SK-N-SH treated with all-trans-retinoic acid at 6 μM for 48 hours (cell line): ENCODE data around the gene ACTR2.

ENCODE experiments used
- ATAC-seq: fragments of 200-7000 bp; cut with Tn5 transposase; 3 replicates; pipeline ENCODE4 v1.9.1; 2020; ENCODE audit warnings: mild to moderate bottlenecking, moderate library complexity
- ARNTL ChIP-seq: fragments of 450-650 bp; formaldehyde crosslinking; IDR thresholded peaks from 2 replicates; pipeline ENCODE4 v1.5.0; 2020; ENCODE audit warnings: low read depth, mild to moderate bottlenecking, moderate library complexity, borderline replicate concordance
- ISL1 ChIP-seq: fragments of 250-450 bp; sonication (Bioruptor Pico); IDR thresholded peaks from 2 replicates; pipeline ENCODE4 v2.1.2; 2022; ENCODE audit warnings: mild to moderate bottlenecking, moderate library complexity
- PPARA ChIP-seq: fragments of 250-450 bp; sonication (Bioruptor Pico); IDR thresholded peaks from 2 replicates; pipeline ENCODE4 v1.5.0; 2020; ENCODE audit warnings: mild to moderate bottlenecking, borderline replicate concordance
- SNAI2 ChIP-seq: fragments of 250-450 bp; sonication (Bioruptor Pico); IDR thresholded peaks from 2 replicates; pipeline ENCODE4 v1.5.0; 2020; ENCODE audit warnings: mild to moderate bottlenecking, moderate library complexity
- TCF4 ChIP-seq: fragments of 250-450 bp; sonication (Bioruptor Pico); IDR thresholded peaks from 2 replicates; pipeline ENCODE4 v1.8.0; 2021; ENCODE audit warnings: mild to moderate bottlenecking, moderate library complexity, borderline replicate concordance
- ZC3H10 ChIP-seq: fragments of 250-450 bp; sonication (Bioruptor Pico); IDR thresholded peaks from 2 replicates; pipeline ENCODE4 v1.5.1; 2021; ENCODE audit warnings: mild to moderate bottlenecking, moderate library complexity
- ZFP3 ChIP-seq: fragments of 250-450 bp; sonication (Bioruptor Pico); IDR thresholded peaks from 2 replicates; pipeline ENCODE4 v1.5.0; 2020; ENCODE audit warnings: mild to moderate bottlenecking, moderate library complexity
- ZFP30 ChIP-seq: fragments of 450-650 bp; formaldehyde crosslinking; IDR thresholded peaks from 2 replicates; pipeline ENCODE4 v1.5.0; 2022; ENCODE audit warnings: mild to moderate bottlenecking, moderate library complexity
- ZNF70 ChIP-seq: fragments of 450-650 bp; formaldehyde crosslinking; IDR thresholded peaks from 2 replicates; pipeline ENCODE4 v1.5.0; 2020; ENCODE audit warnings: mild to moderate bottlenecking, moderate library complexity
- ZNF8 ChIP-seq: fragments of 450-650 bp; formaldehyde crosslinking; IDR thresholded peaks from 2 replicates; pipeline ENCODE4 v1.5.0; 2020; ENCODE audit warnings: mild to moderate bottlenecking, moderate library complexity

ACTR2 gene

DNA sequence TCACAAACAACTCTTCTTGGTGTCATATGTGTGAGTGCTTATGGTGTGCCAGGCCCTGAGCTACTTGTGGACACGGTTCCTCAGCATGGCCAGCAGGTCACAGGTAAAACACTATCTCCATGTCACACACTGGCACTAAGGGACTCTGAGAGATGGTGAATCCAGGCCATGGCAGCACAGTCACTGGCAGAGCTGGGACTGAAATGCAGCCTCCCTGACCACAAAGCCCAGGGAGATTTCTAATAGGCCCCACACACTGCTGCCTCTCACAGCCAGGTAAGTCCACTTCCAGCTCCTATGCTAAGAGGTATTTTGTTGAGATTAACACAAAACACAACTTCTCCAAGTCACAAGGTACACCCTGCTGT is 92.0 kb downstream of the ACTR2 start:
- ATAC-seq: no peak; the same call in 2 of the 3 replicates
- TF ChIP-seq ZFP30: no peak
- TF ChIP-seq ISL1 (CRISPR knock-in tag): no peak
- TF ChIP-seq PPARA (CRISPR knock-in tag): no peak
- no peak for TF ChIP-seq SNAI2 (CRISPR knock-in tag)
- TF ChIP-seq ZNF70: no peak
- TF ChIP-seq ARNTL (CRISPR knock-in tag): no peak
- TF ChIP-seq TCF4 (CRISPR knock-in tag): no peak

DNA sequence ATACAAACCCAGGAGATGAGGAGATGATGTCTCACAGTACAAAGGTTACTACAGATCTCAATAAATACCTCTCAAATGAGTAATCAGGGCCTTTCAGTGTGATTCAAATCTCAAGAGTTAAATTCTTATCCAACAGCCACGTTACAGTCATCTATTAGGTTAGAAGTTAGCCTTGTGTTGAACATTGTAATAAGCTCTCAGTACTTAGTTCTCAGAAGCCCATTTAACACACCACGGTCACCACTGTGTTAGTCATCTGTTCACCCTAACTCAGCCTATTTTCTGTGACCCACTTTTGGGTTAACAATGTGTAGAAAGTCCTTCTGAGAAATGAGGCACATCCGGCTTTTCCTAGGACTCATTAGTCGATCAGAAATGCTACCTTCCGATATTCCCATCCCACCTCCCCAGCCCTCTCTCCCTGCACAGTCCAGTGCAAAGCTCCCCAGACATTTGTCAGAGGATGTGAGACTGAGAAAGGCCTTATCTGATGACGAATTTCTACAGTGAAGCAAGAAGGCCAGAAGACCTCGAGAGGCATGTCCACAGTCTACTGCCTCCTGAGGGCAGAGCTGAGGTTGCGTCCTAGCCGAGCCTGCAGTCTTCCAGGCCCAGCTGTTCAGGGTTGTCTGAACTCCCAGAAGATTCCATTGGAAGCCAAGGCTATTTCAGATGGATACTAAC is 92.6 kb downstream of the ACTR2 start:
- peak; percentile 86 for ATAC-seq
- no peak for TF ChIP-seq ZNF8 (CRISPR knock-in tag)
- no peak for TF ChIP-seq ZFP3 (CRISPR knock-in tag)
- no peak for TF ChIP-seq ZC3H10 (CRISPR knock-in tag)
- no peak for TF ChIP-seq ZNF70
- TF ChIP-seq TCF4 (CRISPR knock-in tag): no peak
